ENCODE results near the gene LGALS4.
A peak's percentile ranks its signal among the peaks of the same experiment; 100 is the strongest.
"Not testable (repeated sequence)": the region's sequence is repeated elsewhere in the genome, so short reads cannot be mapped to it uniquely, and the experiment has no call there.

Gene LGALS4

DNA sequence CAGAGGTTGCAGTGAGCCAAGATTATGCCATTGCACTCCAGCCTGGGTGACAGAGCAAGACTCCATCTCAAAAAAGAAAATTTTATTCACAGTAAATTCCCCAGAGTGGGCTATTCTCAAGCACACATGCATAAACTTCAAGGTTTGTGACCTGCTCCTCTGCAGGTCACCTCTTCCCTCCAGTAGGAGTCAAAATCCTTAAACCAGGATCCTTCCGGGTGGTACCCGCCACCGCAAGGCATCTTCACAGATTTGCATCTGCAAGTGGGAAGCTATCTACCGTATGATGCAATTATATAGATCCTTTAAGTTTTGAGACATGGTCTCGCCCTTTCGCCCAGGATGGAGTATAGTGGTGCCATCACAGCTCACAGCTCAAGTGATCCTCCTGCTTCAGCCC is 21.8 kb upstream of the LGALS4 start:
- Histone ChIP-seq H3K27me3 (ENCODE audit: control insufficient read depth, insufficient read depth, low read length) (no peaks in the 10 kb centered on the region), H3K4me1 (ENCODE audit: control insufficient read depth, insufficient read depth, low read length) (peaks cover 8% of the 10 kb centered on the region), H3K36me3 (ENCODE audit: control insufficient read depth, insufficient read depth, low read length) (peaks cover 53% of the 10 kb centered on the region), H3K4me3 (ENCODE audit: low read depth, low read length) (no peak overlapping the region), H3K9me3 (ENCODE audit: control insufficient read depth, insufficient read depth, low read length) (no peaks in the 10 kb centered on the region), H3K27ac (ENCODE audit: low read depth, low read length) (no peak overlapping the region), H3K9ac (ENCODE audit: low read depth, low read length) (no peak overlapping the region)

- no peaks in the 10 kb centered on the region for H3K27me3 ChIP-seq (ENCODE audit: control insufficient read depth, insufficient read depth, low read length)
- no peaks in the 10 kb centered on the region for H3K9me3 ChIP-seq (ENCODE audit: control insufficient read depth, insufficient read depth, low read length)
- no peak overlapping the region for H3K27ac ChIP-seq (ENCODE audit: low read depth, low read length)
- H3K4me1 ChIP-seq (ENCODE audit: control insufficient read depth, insufficient read depth, low read length) = peaks cover 8% of the 10 kb centered on the region
- H3K4me3 ChIP-seq (ENCODE audit: low read depth, low read length) = no peak overlapping the region
- H3K9ac ChIP-seq (ENCODE audit: low read depth, low read length) = no peak overlapping the region
- peaks cover 49% of the 10 kb centered on the region for H3K36me3 ChIP-seq (ENCODE audit: control insufficient read depth, insufficient read depth, low read length)
Measured at GRCh38 chr19:38834104-38834490, 21.4 kb upstream of the LGALS4 start.

GRCh38 chr19:38833092-38833425 is 20.3 kb upstream of the LGALS4 start:
- Histone ChIP-seq H3K9me3 (ENCODE audit: control insufficient read depth, insufficient read depth, low read length) (no peaks in the 10 kb centered on the region), H3K27ac (ENCODE audit: low read depth, low read length) (no peak overlapping the region), H3K36me3 (ENCODE audit: control insufficient read depth, insufficient read depth, low read length) (peaks cover 41% of the 10 kb centered on the region), H3K4me1 (ENCODE audit: control insufficient read depth, insufficient read depth, low read length) (peaks cover 8% of the 10 kb centered on the region), H3K4me3 (ENCODE audit: low read depth, low read length) (no peak overlapping the region), H3K27me3 (ENCODE audit: control insufficient read depth, insufficient read depth, low read length) (no peaks in the 10 kb centered on the region), H3K9ac (ENCODE audit: low read depth, low read length) (no peak overlapping the region)

DNA sequence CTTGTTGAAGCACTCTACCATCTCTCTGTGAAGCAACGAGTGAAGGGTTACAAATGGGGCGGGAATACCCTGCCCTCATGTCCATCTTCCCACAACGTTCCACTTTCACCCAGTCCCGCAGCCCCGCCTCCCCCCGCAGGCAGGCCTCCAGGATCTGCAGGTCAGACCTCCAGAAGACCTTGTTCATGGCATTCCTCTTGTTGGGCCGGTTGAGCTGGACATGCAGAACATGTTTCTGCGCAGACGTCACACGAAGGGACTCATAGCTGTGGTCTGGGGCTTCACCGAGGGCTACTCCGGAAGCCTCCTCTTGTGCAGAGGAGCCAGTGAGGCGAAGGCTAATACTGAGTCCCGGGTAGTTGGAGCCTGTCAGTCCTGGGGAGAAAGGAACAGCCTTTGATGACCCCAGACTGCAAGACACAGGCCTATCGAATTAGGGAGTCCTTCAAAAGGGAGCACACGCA is 18.4 kb upstream of the LGALS4 start:
- Histone ChIP-seq H3K4me3 (ENCODE audit: low read depth, low read length) (peak overlapping the region; percentile 77), H3K27ac (ENCODE audit: low read depth, low read length) (peak overlapping the region; percentile 83), H3K4me1 (ENCODE audit: control insufficient read depth, insufficient read depth, low read length) (peaks cover 8% of the 10 kb centered on the region), H3K9ac (ENCODE audit: low read depth, low read length) (peak overlapping the region; percentile 68), H3K27me3 (ENCODE audit: control insufficient read depth, insufficient read depth, low read length) (no peaks in the 10 kb centered on the region), H3K36me3 (ENCODE audit: control insufficient read depth, insufficient read depth, low read length) (peaks cover 32% of the 10 kb centered on the region), H3K9me3 (ENCODE audit: control insufficient read depth, insufficient read depth, low read length) (no peaks in the 10 kb centered on the region)

- H3K9me3 ChIP-seq (ENCODE audit: control insufficient read depth, insufficient read depth, low read length) = no peaks in the 10 kb centered on the region
- H3K4me1 ChIP-seq (ENCODE audit: control insufficient read depth, insufficient read depth, low read length) = peaks cover 12% of the 10 kb centered on the region
- no peak overlapping the region for H3K9ac ChIP-seq (ENCODE audit: low read depth, low read length)
- peaks cover 25% of the 10 kb centered on the region for H3K36me3 ChIP-seq (ENCODE audit: control insufficient read depth, insufficient read depth, low read length)
- no peaks in the 10 kb centered on the region for H3K27me3 ChIP-seq (ENCODE audit: control insufficient read depth, insufficient read depth, low read length)
- no peak overlapping the region for H3K27ac ChIP-seq (ENCODE audit: low read depth, low read length)
- H3K4me3 ChIP-seq (ENCODE audit: low read depth, low read length) = no peak overlapping the region
Measured at GRCh38 chr19:38830039-38830733, 17.4 kb upstream of the LGALS4 start.

- H3K9ac ChIP-seq (ENCODE audit: low read depth, low read length); H3K4me3 ChIP-seq (ENCODE audit: low read depth, low read length); H3K27me3 ChIP-seq (ENCODE audit: control insufficient read depth, insufficient read depth, low read length); H3K9me3 ChIP-seq (ENCODE audit: control insufficient read depth, insufficient read depth, low read length); H3K27ac ChIP-seq (ENCODE audit: low read depth, low read length): not testable (repeated sequence)
- Histone ChIP-seq H3K4me1 (ENCODE audit: control insufficient read depth, insufficient read depth, low read length) (peaks cover 22% of the 10 kb centered on the region), H3K36me3 (ENCODE audit: control insufficient read depth, insufficient read depth, low read length) (peaks cover 25% of the 10 kb centered on the region)
Measured at GRCh38 chr19:38829203-38829602, 16.5 kb upstream of the LGALS4 start.

GRCh38 chr19:38826856-38827551 is 14.3 kb upstream of the LGALS4 start:
- H3K4me3 ChIP-seq (ENCODE audit: low read depth, low read length) = no peak overlapping the region
- no peak overlapping the region for H3K27ac ChIP-seq (ENCODE audit: low read depth, low read length)
- H3K9me3 ChIP-seq (ENCODE audit: control insufficient read depth, insufficient read depth, low read length) = no peaks in the 10 kb centered on the region; the same call in 1 of the 2 replicates
- peaks cover 28% of the 10 kb centered on the region for H3K36me3 ChIP-seq (ENCODE audit: control insufficient read depth, insufficient read depth, low read length)
- H3K27me3 ChIP-seq (ENCODE audit: control insufficient read depth, insufficient read depth, low read length) = no peaks in the 10 kb centered on the region
- H3K4me1 ChIP-seq (ENCODE audit: control insufficient read depth, insufficient read depth, low read length) = peaks cover 24% of the 10 kb centered on the region
- no peak overlapping the region for H3K9ac ChIP-seq (ENCODE audit: low read depth, low read length)

DNA sequence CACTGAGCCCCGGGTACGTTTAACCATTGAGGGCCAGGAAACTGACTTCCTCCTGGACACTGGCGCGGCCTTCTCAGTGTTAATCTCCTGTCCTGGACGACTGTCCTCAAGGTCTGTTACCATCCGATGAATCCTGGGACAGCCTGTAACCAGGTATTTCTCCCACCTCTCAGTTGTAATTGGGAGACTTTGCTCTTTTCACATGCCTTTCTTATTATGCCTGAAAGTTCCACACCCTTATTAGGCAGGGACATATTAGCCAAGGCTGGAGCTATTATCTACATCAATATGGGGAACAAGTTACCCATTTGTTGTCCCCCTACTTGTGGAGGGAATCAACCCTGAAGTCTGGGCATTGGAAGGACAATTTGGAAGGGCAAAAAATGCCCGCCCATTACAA is 13.2 kb upstream of the LGALS4 start:
- H3K9ac ChIP-seq (ENCODE audit: low read depth, low read length); H3K9me3 ChIP-seq (ENCODE audit: control insufficient read depth, insufficient read depth, low read length); H3K27ac ChIP-seq (ENCODE audit: low read depth, low read length); H3K4me3 ChIP-seq (ENCODE audit: low read depth, low read length); H3K27me3 ChIP-seq (ENCODE audit: control insufficient read depth, insufficient read depth, low read length): not testable (repeated sequence)
- Histone ChIP-seq H3K36me3 (ENCODE audit: control insufficient read depth, insufficient read depth, low read length) (peaks cover 28% of the 10 kb centered on the region), H3K4me1 (ENCODE audit: control insufficient read depth, insufficient read depth, low read length) (peaks cover 22% of the 10 kb centered on the region; the same call in 1 of the 2 replicates)

- not testable (repeated sequence) for H3K4me3 ChIP-seq (ENCODE audit: low read depth, low read length); H3K27me3 ChIP-seq (ENCODE audit: control insufficient read depth, insufficient read depth, low read length); H3K27ac ChIP-seq (ENCODE audit: low read depth, low read length); H3K9ac ChIP-seq (ENCODE audit: low read depth, low read length); H3K9me3 ChIP-seq (ENCODE audit: control insufficient read depth, insufficient read depth, low read length)
- Histone ChIP-seq H3K36me3 (ENCODE audit: control insufficient read depth, insufficient read depth, low read length) (peaks cover 35% of the 10 kb centered on the region), H3K4me1 (ENCODE audit: control insufficient read depth, insufficient read depth, low read length) (peaks cover 20% of the 10 kb centered on the region; the same call in 1 of the 2 replicates)
Measured at GRCh38 chr19:38821230-38821825, 8.6 kb upstream of the LGALS4 start.

DNA sequence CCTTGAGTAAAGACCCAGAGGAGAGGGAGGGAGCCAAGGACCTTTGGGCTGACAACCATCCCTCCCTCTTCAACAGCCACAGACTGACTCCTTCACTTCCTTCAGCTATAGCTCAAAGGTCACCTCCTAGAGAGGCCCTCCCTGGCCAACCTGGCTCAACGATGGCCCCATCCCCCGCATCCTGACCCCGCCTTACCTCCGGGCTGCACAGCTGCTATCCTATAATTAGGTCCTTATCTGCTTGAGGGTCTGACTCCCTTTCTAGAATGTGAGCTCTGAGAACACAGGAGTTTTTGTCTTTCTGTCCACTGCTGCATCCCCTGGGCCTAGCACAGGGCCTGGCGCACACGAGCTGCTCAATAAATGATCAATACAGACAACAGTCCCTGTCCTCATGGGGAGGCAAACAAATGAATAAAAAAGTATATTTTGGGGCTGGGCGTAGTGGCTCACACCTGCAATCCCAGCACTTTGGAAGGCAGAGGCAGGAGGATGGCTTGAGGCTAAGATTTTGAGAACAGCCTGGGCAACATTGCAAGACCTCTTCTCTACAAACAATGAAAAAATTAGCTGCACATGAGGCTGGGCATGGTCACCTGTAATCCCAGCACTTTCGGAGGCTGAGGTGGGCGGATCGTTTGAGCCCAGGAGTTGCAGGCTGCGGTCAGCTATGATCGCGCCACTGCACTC is 6.6 kb upstream of the LGALS4 start:
- no peak overlapping the region for H3K27ac ChIP-seq (ENCODE audit: low read depth, low read length)

More for the DNA sequence above, 6.6 kb upstream of the LGALS4 start:
- peaks cover 46% of the 10 kb centered on the region for H3K36me3 ChIP-seq (ENCODE audit: control insufficient read depth, insufficient read depth, low read length)
- no peak overlapping the region for H3K9ac ChIP-seq (ENCODE audit: low read depth, low read length)
- H3K4me1 ChIP-seq (ENCODE audit: control insufficient read depth, insufficient read depth, low read length) = peaks cover 8% of the 10 kb centered on the region; the same call in 1 of the 2 replicates
- H3K9me3 ChIP-seq (ENCODE audit: control insufficient read depth, insufficient read depth, low read length) = no peaks in the 10 kb centered on the region; the same call in 1 of the 2 replicates
- no peaks in the 10 kb centered on the region for H3K27me3 ChIP-seq (ENCODE audit: control insufficient read depth, insufficient read depth, low read length)
- no peak overlapping the region for H3K4me3 ChIP-seq (ENCODE audit: low read depth, low read length)
